ENCODE measurements around the gene TAF11L13.

TAF11L13 gene

DNA sequence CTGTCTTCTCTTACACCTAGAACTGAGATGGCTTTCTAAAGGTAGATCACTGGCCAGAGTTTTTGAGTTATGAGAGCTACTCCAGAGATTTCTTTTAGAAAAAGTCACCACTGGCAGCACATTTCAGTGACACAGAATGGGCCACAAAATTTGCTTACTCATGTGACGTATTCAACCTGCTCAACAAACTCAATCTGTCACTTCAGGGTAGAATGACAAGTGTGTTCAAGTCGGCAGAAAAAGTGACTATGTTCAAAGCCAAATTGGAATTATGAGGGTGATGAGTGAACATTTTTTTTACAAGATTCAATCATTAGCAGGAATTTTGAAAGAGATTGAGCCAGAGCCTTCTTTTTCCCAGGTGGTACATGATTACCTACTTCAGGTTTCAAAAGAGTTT is 48.8 kb downstream of the TAF11L13 start:
- DNase-seq, result no peak

All from activated T-cell treated with anti-CD3 and anti-CD28 coated beads, Interleukin-2, amount 50 U/mL, for 48 hours (primary cell).